Psoas muscle (tissue), 8 donors: Measurements from ENCODE around the gene MVB12A. TPM values are rescaled to one million over a fixed set of nuclear protein-coding genes. Genes with fewer than 3 reads are reported as not detected.

ENCODE experiments used
- ATAC-seq, 4 donors: fragments of 200-7000 bp; cut with Tn5 transposase; one replicate each; pipeline ENCODE4 v1.9.1; 2020; ENCODE audit warnings: moderate library complexity in 3 of 4, mild to moderate bottlenecking in 2 of 4
- DNase-seq, 2 donors: peaks; one replicate each; pipeline ENCODE4 v3.0.0-alpha.2; 2020
- H3K27ac ChIP-seq: fragments of 200-600 bp; one replicate; pipeline ENCODE4 v1.8.0; 2022
- H3K27me3 ChIP-seq, 3 donors: fragments of 200-600 bp in 1 of 3; one replicate each; pipeline versions ENCODE4 v1.6.1 to v1.8.0; 2013 to 2022; ENCODE audit warnings: low read length in 2 of 3, mild to moderate bottlenecking in 2 of 3, moderate library complexity in 1 of 3; ENCODE audit not compliant: insufficient read depth in 3 of 3
- H3K36me3 ChIP-seq, 2 donors: fragments of 200-600 bp in 1 of 2; one replicate each; pipeline versions ENCODE4 v1.6.1 to v1.8.0; 2013 to 2022; ENCODE audit warnings: low read depth in 1 of 2, mild to moderate bottlenecking in 1 of 2, moderate library complexity in 1 of 2; ENCODE audit not compliant: insufficient read depth in 1 of 2
- H3K4me1 ChIP-seq: fragments of 200-600 bp; one replicate; pipeline ENCODE4 v1.8.0; 2022
- H3K4me3 ChIP-seq: fragments of 200-600 bp; one replicate; pipeline ENCODE4 v1.8.0; 2022; ENCODE audit warnings: mild to moderate bottlenecking
- H3K9me3 ChIP-seq: fragments of 200-600 bp; one replicate; pipeline ENCODE4 v1.8.0; 2022
- CTCF ChIP-seq: fragments of 200-600 bp; IDR thresholded peaks from one replicate; pipeline ENCODE4 v1.8.0; 2022; ENCODE audit warnings: antibody characterized with exemption
- WGBS, 3 donors: extraction: QIAGEN DNeasy Blood & Tissue Kit; methylation state at CpG; one replicate each; pipeline versions ENCODE4 v1.1.6 to v1.1.7; 2013; 5-methylcytosine and 5-hydroxymethylcytosine counted together
- intact Hi-C, 2 donors: fragments of 100-400 bp; cut with DNase I; formaldehyde crosslinking; loops; one replicate each; pipeline versions ENCODE4 v1.11.0 to v1.14.2; 2022
- polyA plus RNA-seq, 3 donors: library from polyadenylated mRNA; stranded (reverse); fragments of 200-250 nt; gene quantifications; one replicate each; pipeline ENCODE4 v1.2.3, GENCODE V29; 2013
- total RNA-seq, 4 donors: library from RNA; stranded (reverse); fragmentation: NEBNext Ultra II Directional in 2 of 4; extraction: Animal tissue kit (Norgen Biotek cat#: 25700) in 2 of 4; gene quantifications; one replicate each; pipeline versions ENCODE4 v1.2.1 to v1.2.4, GENCODE V29; 2021 to 2023
- donor health status: healthy with polysubstance abuse.
- donor health status: DM: no; HTN: no; CAD: no; lungs with moderate emphysema.
- donor health status: Bipolar disorder and iron deficiency.
- donor health status: healthy.
- donor health status: DM: yes; HTN: yes; CAD: no.
- donor health status: DM: no; HTN: no; CAD: no.
- donor health status: DM: no; HTN: no; CAD: no.
- donor health status: DM: yes; HTN: yes; CAD: no.

Gene MVB12A
- total and polyA plus RNA-seq, 7 donors: 15.6 to 79.7 (median 23.7) TPM

- H3K27ac ChIP-seq: no peak overlapping the region
- WGBS, 3 donors: 66 to 82% (median 75%) methylated on average over 6 of the region's 6 CpGs
- H3K27me3 ChIP-seq: peaks cover 0 to 11% (median 0%) of the 10 kb centered on the region in 3 donors
- H3K36me3 ChIP-seq: no peaks in the 10 kb centered on the region
- H3K4me1 ChIP-seq: no peaks in the 10 kb centered on the region
- intact Hi-C loops: no loop called here
- DNase-seq: no peak
- ATAC-seq: no peak
- H3K4me3 ChIP-seq: peak overlapping the region; percentile 65
- TF ChIP-seq CTCF: no peak
- H3K9me3 ChIP-seq: no peaks in the 10 kb centered on the region
Measured at GRCh38 chr19:17404015-17404414, 15.8 kb upstream of the MVB12A start.

- intact Hi-C loops: no loop called here
- ATAC-seq (no peak), DNase-seq (no peak)
- WGBS, 3 donors: 70 to 74% (median 72%) methylated on average over 7 of the region's 7 CpGs
- Histone ChIP-seq H3K27me3 (peaks cover 0 to 11% (median 0%) of the 10 kb centered on the region in 3 donors), H3K4me1 (no peaks in the 10 kb centered on the region), H3K9me3 (no peaks in the 10 kb centered on the region), H3K27ac (peak overlapping the region; percentile 69), H3K4me3 (peak overlapping the region; percentile 65), H3K36me3 (no peaks in the 10 kb centered on the region)
- no peak for TF ChIP-seq CTCF
Measured at GRCh38 chr19:17404621-17405249, 15.1 kb upstream of the MVB12A start.

GRCh38 chr19:17405250-17406045 lies 14.4 kb upstream of the MVB12A start, which contains the start of gene BST2:
TSS of gene BST2 (minus strand) at chr19:17405630. CDS start at chr19:17405575, 55 bp downstream.
- intact Hi-C loops: no loop called here
- peak within 1 kb of the TSS; percentile 69 for H3K27ac ChIP-seq
- DNase-seq: peak; percentile 65 to 73

More at GRCh38 chr19:17405250-17406045, 14.4 kb upstream of the MVB12A start, which contains the start of gene BST2:
- TF ChIP-seq CTCF: no peak
- no peaks in the 10 kb centered on the region for H3K9me3 ChIP-seq
- peaks cover 0 to 11% (median 0%) of the 10 kb centered on the region in 3 donors for H3K27me3 ChIP-seq
- peak; percentile 65 to 81 (median 71) for ATAC-seq
- 63 to 73% (median 66%) methylated on average over 18 of the region's 18 CpGs for WGBS, 3 donors
- no peaks in the 10 kb centered on the region for H3K36me3 ChIP-seq
- no peaks in the 10 kb centered on the region for H3K4me1 ChIP-seq
- peak within 1 kb of the TSS; percentile 65 for H3K4me3 ChIP-seq
